Mesenchymal stem cell (in vitro differentiated cells and primary cell): ENCODE results near the gene GP1BB.
A peak's percentile ranks its signal among the peaks of the same experiment; 100 is the strongest.

Source experiments
- DNase-seq: peaks from one replicate; pipeline ENCODE4 v3.0.0-alpha.2; 2013
- H2AFZ ChIP-seq: one replicate; pipeline ENCODE4 v1.6.1; 2013; ENCODE audit warnings: low read depth, mild to moderate bottlenecking, control low read depth, inconsistent platforms, low read length, moderate library complexity
- H2AK5ac ChIP-seq: 2 replicates; pipeline ENCODE4 v1.6.1; 2013; ENCODE audit warnings: low read length, moderate library complexity, mild to moderate bottlenecking, inconsistent platforms; ENCODE audit not compliant: severe bottlenecking
- H2BK120ac ChIP-seq: one replicate; pipeline ENCODE4 v1.6.1; 2013; ENCODE audit warnings: low read depth, mild to moderate bottlenecking, inconsistent platforms, low read length, moderate library complexity
- H2BK12ac ChIP-seq, 2 experiments: one replicate each; pipeline ENCODE4 v1.6.1; 2013; ENCODE audit warnings: inconsistent platforms in 2 of 2, low read length in 2 of 2, mild to moderate bottlenecking in 2 of 2, moderate library complexity in 2 of 2, control low read depth in 1 of 2
- H2BK15ac ChIP-seq: one replicate; pipeline ENCODE4 v1.6.1; 2013; ENCODE audit warnings: mild to moderate bottlenecking, low read depth, inconsistent platforms; ENCODE audit not compliant: poor library complexity, severe bottlenecking
- H2BK5ac ChIP-seq: 2 replicates; pipeline ENCODE4 v1.6.1; 2013; ENCODE audit warnings: low read depth, mild to moderate bottlenecking, low read length, control low read depth, inconsistent platforms; ENCODE audit not compliant: poor library complexity, severe bottlenecking
- H3K14ac ChIP-seq, 2 experiments: one replicate each; pipeline ENCODE4 v1.6.1; 2013; ENCODE audit warnings: inconsistent platforms in 2 of 2, low read length in 2 of 2, control low read depth in 1 of 2, mild to moderate bottlenecking in 1 of 2, moderate library complexity in 1 of 2
- H3K18ac ChIP-seq, 2 experiments: one replicate each; pipeline ENCODE4 v1.6.1; 2013; ENCODE audit warnings: inconsistent platforms in 2 of 2, low read length in 2 of 2, control low read depth in 1 of 2, low read depth in 1 of 2, mild to moderate bottlenecking in 1 of 2
- H3K23ac ChIP-seq, 2 experiments: one replicate each; pipeline ENCODE4 v1.6.1; 2013; ENCODE audit warnings: inconsistent platforms in 2 of 2, low read length in 2 of 2, mild to moderate bottlenecking in 2 of 2, moderate library complexity in 2 of 2, control low read depth in 1 of 2
- H3K27ac ChIP-seq: 2 replicates; pipeline ENCODE4 v1.5.1; 2013; ENCODE audit warnings: mild to moderate bottlenecking, moderate library complexity, low read length, control low read depth, inconsistent platforms; ENCODE audit not compliant: poor library complexity, severe bottlenecking
- H3K27me3 ChIP-seq, 2 experiments: 2 replicates each; pipeline versions ENCODE4 v1.6.1 to v1.7.0; 2013; ENCODE audit warnings: low read length in 2 of 2, mild to moderate bottlenecking in 2 of 2, moderate library complexity in 2 of 2, control low read depth in 1 of 2, inconsistent platforms in 1 of 2; ENCODE audit not compliant: control insufficient read depth in 1 of 2, insufficient read depth in 1 of 2
- H3K36me3 ChIP-seq, 2 experiments: 2 replicates each; pipeline versions ENCODE4 v1.6.1 to v1.7.0; 2013; ENCODE audit warnings: low read length in 2 of 2, control low read depth in 1 of 2, inconsistent platforms in 1 of 2, low read depth in 1 of 2, mild to moderate bottlenecking in 1 of 2; ENCODE audit not compliant: insufficient read depth in 2 of 2, control insufficient read depth in 1 of 2
- H3K4ac ChIP-seq, 2 experiments: one replicate each; pipeline ENCODE4 v1.6.1; 2013; ENCODE audit warnings: inconsistent platforms in 2 of 2, low read length in 2 of 2, mild to moderate bottlenecking in 2 of 2, moderate library complexity in 2 of 2, control low read depth in 1 of 2, low read depth in 1 of 2
- H3K4me1 ChIP-seq: 2 replicates; pipeline ENCODE4 v1.6.1; 2013; ENCODE audit warnings: low read depth, low read length, control low read depth; ENCODE audit not compliant: control insufficient read depth, insufficient read depth
- H3K4me2 ChIP-seq: 2 replicates; pipeline ENCODE4 v1.6.1; 2013; ENCODE audit warnings: low read length, mild to moderate bottlenecking, inconsistent platforms; ENCODE audit not compliant: poor library complexity, severe bottlenecking
- H3K4me3 ChIP-seq, 2 experiments: 2 replicates each; pipeline versions ENCODE4 v1.5.1 to v1.7.0; 2013; ENCODE audit warnings: low read length in 2 of 2, mild to moderate bottlenecking in 2 of 2, control low read depth in 1 of 2, low read depth in 1 of 2; ENCODE audit not compliant: insufficient read depth in 1 of 2
- H3K79me1 ChIP-seq: replicated peaks from 2 replicates; pipeline ENCODE4 v1.6.1; 2013; ENCODE audit warnings: mild to moderate bottlenecking, control low read depth, low read length, inconsistent platforms; ENCODE audit not compliant: poor library complexity, severe bottlenecking
- H3K9ac ChIP-seq: 2 replicates; pipeline ENCODE4 v1.7.0; 2013; ENCODE audit warnings: mild to moderate bottlenecking, low read length, moderate library complexity
- H3K9me3 ChIP-seq: 2 replicates; pipeline ENCODE4 v1.7.0; 2013; ENCODE audit warnings: mild to moderate bottlenecking, low read length; ENCODE audit not compliant: control insufficient read depth
- H4K8ac ChIP-seq: one replicate; pipeline ENCODE4 v1.6.1; 2013; ENCODE audit warnings: inconsistent platforms, mild to moderate bottlenecking, low read length, moderate library complexity
- H4K91ac ChIP-seq: one replicate; pipeline ENCODE4 v1.6.1; 2013; ENCODE audit warnings: mild to moderate bottlenecking, low read length, inconsistent platforms
- WGBS: methylation state at CpG from one replicate; pipeline ENCODE4 v1.1.7; 2013; ENCODE audit warnings: mixed read lengths; 5-methylcytosine and 5-hydroxymethylcytosine counted together

GP1BB gene

DNA sequence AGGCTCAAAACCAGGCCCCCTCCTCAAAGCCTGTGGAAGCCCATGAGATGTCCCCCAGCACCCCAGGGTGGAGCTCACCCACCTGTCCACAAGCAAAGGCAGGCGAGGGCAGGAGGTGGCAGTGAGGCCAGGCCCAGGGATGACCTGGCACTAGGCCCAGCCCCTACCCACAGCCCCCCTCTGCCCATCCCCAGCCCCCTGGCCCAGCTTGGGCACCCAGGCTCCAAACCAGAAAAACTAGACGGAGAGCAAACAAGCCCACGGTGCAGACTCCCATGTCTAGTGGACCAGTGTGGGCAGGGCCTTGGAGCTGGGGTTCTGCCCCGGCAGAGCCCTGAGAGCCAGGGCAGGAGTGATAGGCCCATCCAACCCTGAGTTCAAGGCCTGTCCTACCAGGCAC lies 20.3 kb downstream of the GP1BB start:
- Histone ChIP-seq H3K27ac (no peak overlapping the region), H4K91ac (peak overlapping the region; percentile 11), H3K9me3 (no peaks in the 10 kb centered on the region), H2BK12ac (no peak overlapping the region), H3K14ac (no peak overlapping the region), H3K4me1 (peaks cover 6% of the 10 kb centered on the region), H3K4me3 (no peak overlapping the region), H3K23ac (no peak overlapping the region), H2BK120ac (no peak overlapping the region), H2BK15ac (no peak overlapping the region), H4K8ac (no peak overlapping the region), H2BK5ac (no peak overlapping the region), H3K4ac (no peak overlapping the region), H3K36me3 (no peaks in the 10 kb centered on the region), H3K27me3 (peaks cover 6 to 20% of the 10 kb centered on the region in 2 experiments), H3K79me1 (no peaks in the 10 kb centered on the region), H3K18ac (no peak overlapping the region), H2AFZ (no peak overlapping the region), H3K9ac (no peak overlapping the region), H3K4me2 (no peak overlapping the region), H2AK5ac (no peak overlapping the region)
- no peak for DNase-seq
- WGBS, result 92% methylated on average over 4 of the region's 4 CpGs

DNA sequence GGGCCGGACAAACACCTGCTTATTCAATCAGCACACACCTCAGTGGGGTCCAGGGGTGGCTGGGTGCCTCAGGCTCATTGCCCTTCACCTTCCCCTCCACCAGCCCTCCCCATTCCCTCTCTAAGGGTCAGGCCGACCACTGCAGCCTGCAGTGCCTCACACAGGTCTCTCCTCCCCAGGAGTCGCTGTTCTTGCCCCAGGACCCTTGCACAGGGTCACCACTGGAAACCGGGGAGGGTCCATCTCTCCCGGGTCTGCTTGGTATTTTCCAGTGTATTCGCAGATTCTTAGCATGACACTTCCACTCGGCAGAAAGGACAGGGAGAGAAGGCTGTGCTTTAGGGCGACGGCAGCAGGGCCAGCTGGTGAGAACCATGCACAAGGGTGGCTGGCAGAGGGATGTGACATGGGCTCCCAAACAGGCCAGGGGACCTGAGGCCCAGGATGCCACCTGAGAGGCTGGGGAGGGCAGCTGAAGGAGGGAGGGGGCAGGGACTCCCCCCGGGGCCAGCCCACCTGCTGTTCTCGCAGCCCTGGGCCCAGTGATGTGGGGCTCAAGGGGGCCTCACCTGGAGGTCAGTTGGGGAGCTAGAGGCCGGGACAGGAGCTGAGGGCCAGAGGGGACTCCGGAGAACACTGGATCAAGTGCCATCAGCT lies 21.1 kb downstream of the GP1BB start:
- H2AK5ac ChIP-seq, result no peak overlapping the region
- no peaks in the 10 kb centered on the region for H3K79me1 ChIP-seq
- no peak overlapping the region for H3K23ac ChIP-seq
- no peak overlapping the region for H2BK12ac ChIP-seq
- H3K18ac ChIP-seq, result no peak overlapping the region
- WGBS, result 86% methylated on average over 13 of the region's 13 CpGs
- H3K4me2 ChIP-seq, result no peak overlapping the region
- no peak overlapping the region for H3K4me3 ChIP-seq
- H3K4ac ChIP-seq, result no peak overlapping the region
- no peak overlapping the region for H4K91ac ChIP-seq
- H2BK5ac ChIP-seq, result no peak overlapping the region
- no peak for DNase-seq
- H3K27ac ChIP-seq, result no peak overlapping the region
- H3K4me1 ChIP-seq, result peaks cover 6% of the 10 kb centered on the region
- H2BK15ac ChIP-seq, result peak overlapping the region; percentile 13
- no peak overlapping the region for H2AFZ ChIP-seq
- H2BK120ac ChIP-seq, result no peak overlapping the region
- no peak overlapping the region for H4K8ac ChIP-seq
- no peak overlapping the region for H3K9ac ChIP-seq
- H3K27me3 ChIP-seq, result peaks cover 12 to 20% of the 10 kb centered on the region in 2 experiments
- no peaks in the 10 kb centered on the region for H3K9me3 ChIP-seq
- H3K14ac ChIP-seq, result no peak overlapping the region
- no peaks in the 10 kb centered on the region for H3K36me3 ChIP-seq

DNA sequence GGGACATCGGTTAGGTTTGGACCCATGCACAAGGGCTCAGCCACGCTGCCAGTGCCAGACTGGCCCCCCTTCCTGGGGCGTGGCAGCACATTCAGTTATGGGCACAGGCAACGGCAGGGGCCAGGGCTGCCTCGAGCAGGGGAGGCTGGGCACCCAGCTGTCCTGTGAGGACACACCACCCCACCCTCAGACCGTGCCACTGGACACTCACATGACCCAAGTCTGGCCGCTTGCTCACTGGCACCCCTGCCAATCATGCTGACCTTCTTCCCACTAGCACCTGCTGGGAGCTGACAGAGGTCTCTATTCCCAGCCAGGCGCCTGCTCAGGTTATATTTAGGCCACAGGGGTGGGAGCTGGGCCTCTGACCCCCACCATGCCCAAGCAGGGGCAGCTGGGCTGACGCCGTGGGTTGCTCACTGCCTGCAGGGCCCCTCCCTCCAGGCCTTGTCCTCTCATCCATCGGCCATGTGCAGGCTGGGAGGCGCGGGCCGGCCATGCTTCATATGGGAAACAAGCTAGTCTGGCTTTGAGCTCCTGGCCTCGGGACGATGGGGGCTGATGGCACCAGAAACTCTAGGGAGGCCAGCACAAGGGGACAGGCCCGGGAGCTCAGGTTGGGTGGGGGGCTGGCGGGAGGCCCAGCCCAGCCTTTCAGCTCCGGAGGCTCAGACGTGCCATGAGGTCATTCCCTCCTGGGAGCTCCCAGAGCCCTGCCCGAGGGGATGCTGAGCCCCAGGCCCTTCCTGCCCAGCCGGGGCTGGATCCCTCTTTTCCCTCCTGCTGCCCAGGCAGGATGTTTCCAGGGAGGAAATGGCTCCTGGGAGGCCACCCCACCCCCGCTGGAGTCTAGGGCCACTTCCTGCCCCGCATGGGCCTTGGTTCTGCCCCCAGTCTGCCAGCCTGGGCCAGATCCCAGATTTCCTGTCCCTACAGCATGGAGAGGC lies 22.1 kb downstream of the GP1BB start:
- Histone ChIP-seq H3K36me3 (no peaks in the 10 kb centered on the region), H3K4me3 (no peak overlapping the region), H2AK5ac (no peak overlapping the region), H4K91ac (no peak overlapping the region), H2AFZ (no peak overlapping the region), H4K8ac (no peak overlapping the region), H3K4me2 (no peak overlapping the region), H3K27ac (no peak overlapping the region), H2BK12ac (no peak overlapping the region), H3K9ac (no peak overlapping the region), H3K4me1 (peaks cover 6% of the 10 kb centered on the region), H3K4ac (no peak overlapping the region), H3K27me3 (peaks cover 19 to 29% of the 10 kb centered on the region in 2 experiments), H2BK15ac (no peak overlapping the region), H3K23ac (no peak overlapping the region), H3K9me3 (no peaks in the 10 kb centered on the region), H2BK5ac (no peak overlapping the region), H2BK120ac (no peak overlapping the region), H3K14ac (no peak overlapping the region), H3K79me1 (no peaks in the 10 kb centered on the region), H3K18ac (peak overlapping the region in 1 of 2 experiments; percentile 18)
- no peak for DNase-seq
- WGBS, result 75% methylated on average over 24 of the region's 24 CpGs

DNA sequence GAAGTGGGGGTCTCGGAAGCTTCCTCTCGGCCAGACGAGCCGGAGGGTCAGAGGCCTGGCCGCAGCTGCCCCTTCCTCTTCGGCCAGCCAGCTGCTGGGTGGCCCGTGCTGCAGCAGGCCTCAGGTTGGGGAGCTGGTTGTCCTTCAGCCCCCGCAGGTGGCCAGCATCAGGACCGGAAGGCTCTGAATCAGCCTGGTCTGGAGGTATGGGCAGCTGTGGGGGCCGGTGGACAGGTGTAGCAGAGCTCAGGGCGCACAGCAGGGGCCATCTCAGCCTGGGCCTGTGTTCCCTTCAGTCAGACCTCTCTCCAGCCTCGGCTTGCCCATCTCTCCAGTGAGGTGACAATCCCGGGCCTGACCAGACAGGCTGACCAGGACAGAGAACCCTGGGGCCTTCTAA lies 23.4 kb downstream of the GP1BB start:
- Histone ChIP-seq H3K14ac (no peak overlapping the region), H3K27me3 (peaks cover 22 to 40% of the 10 kb centered on the region in 2 experiments), H3K4me1 (peaks cover 13% of the 10 kb centered on the region), H2AK5ac (no peak overlapping the region), H3K27ac (no peak overlapping the region), H2BK5ac (no peak overlapping the region), H2AFZ (no peak overlapping the region), H3K23ac (no peak overlapping the region), H2BK12ac (no peak overlapping the region), H3K9ac (no peak overlapping the region), H2BK120ac (no peak overlapping the region), H3K4me3 (no peak overlapping the region), H3K9me3 (no peaks in the 10 kb centered on the region), H3K4me2 (no peak overlapping the region), H4K8ac (no peak overlapping the region), H3K79me1 (no peaks in the 10 kb centered on the region), H3K36me3 (no peaks in the 10 kb centered on the region), H2BK15ac (no peak overlapping the region), H4K91ac (no peak overlapping the region), H3K18ac (no peak overlapping the region), H3K4ac (no peak overlapping the region)
- no peak for DNase-seq
- WGBS, result 87% methylated on average over 13 of the region's 13 CpGs
